ENCODE data around the gene GFI1B.

Gene GFI1B

GRCh38 chr9:133014696-133015095 is 36.2 kb downstream of the GFI1B start:
- DNase-seq: no peak

DNA sequence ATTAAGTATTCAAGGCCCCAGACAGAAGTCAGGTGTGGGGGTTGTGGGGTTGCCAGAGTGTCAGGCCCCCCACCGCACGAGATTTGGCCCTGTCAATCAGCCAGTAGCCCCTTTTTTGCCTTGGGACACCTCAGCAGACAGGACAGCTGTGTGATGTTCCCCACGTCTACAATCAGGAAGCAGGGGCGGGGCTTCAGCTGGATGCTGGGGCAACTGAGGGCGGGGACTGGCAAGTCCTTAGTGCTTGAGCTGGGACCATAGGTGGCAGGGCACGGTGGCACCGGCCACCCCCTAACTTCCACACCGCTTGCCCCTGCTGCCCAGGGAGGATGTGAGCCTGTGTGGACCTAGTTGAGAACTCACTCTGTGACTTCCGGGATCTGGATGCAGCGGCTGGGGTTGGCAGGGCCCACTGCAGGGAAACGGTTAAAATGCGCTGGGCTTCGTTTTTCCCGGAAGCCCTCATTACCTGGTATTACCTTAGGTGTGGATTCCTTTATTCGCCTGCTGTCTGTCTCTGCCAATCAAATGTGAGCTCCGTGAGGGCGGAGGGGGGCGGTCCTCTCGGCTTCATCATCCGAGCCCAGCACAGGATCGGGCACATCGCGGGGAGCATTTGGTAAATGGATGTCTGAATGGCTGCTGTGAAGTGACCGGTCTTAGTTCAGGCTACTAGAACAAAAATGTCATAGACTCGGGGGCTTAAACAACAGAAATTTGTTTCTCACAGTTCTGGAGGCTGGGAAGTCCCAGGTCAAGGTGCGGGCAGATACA is 44.8 kb downstream of the GFI1B start:
- DNase-seq: peak; percentile 31 to 47

GRCh38 chr9:133026426-133026825 is 47.9 kb downstream of the GFI1B start:
- no peak for DNase-seq

DNA sequence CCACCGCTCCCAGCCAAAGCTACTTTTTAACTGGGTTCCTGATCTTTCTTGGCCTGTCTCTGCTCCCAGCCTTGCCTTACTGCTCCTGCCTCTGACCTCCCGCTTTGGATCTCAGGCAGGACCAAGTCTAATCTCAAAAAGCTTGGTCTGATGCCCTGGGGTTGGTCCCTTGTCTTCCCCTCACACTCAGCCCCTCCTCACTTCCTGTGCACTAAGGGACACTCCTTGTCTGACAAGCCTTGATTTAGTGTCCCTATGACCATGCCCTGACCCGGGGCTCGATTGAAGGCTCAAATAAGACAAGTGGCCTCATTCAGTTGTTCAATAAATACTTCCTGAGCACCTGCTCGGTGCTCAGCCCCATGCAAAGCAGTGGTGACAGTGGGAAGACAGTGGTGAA is 48.6 kb downstream of the GFI1B start:
- DNase-seq: no peak

DNA sequence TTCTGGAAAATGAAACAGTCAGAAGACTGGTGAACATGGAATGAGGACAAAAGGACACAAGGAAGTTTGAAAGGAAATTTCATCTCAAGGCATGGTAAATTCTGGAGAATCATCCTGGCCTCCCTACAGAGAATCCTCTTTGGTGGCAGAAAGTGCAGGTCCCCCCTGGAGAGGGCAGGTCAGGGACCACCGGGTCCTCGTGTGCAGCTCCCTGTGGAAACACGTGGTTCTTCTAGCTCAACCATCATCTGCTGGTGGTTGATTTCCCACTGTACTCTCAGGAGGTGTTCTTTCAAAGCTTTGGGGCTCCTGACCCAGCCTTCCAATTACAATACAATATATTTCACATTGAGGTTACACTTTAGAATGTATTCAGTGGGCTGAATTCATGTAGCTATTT is 49.7 kb downstream of the GFI1B start:
- DNase-seq: no peak

DNA sequence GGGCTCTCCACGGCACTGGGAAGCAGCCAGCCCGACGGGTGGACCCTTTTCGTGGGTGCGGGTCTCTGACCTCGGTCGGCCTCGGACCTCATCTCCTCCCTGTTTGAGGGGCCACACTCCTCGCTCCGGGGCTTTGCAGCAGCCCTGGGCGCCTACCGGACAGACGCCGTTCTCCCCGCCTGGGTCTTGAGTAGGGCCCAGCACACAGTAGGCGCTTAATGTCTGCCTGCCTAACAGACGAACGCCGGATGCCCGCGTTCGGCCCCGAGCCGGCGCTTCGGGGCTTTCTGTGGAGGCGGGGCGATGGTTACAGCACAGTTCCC is 51.5 kb downstream of the GFI1B start:
- no peak for DNase-seq

DNA sequence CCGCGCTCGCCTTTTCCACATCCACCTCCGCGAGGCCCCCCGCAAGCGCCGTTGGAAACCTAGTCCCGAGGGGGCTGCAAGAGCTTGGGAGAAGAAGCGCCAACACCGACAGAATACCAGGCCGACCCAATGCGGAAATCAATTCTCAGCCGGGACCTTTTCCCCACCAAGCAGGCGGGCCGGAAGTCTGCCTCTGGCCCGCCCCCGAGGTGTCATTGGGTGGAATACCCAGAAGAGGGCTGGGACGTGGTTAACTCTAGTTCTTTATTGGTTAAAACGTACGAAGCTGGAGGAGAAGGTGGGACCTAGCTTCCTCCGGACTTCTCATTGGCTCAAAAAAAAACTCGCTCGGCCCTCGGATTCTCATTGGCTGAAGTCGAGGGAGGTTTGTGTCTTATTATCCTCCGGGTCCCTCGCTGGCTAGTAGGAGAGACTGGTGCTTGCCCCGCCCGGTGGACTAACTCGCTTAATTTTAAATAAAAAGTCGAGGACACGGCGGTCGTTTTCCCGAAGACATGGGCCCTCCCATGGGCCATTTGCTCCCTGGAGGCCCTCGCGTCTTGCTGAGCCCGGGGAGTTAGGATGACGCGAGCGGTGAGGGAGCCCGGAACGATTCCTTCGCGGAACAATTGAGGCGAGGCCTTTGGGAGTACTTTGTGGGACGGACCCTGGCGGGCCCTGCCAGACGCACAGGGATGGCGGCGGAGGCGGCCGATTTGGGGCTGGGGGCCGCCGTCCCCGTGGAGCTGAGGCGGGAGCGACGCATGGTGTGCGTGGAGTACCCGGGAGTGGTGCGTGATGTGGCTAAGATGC is 52.0 kb downstream of the GFI1B start, which contains the start of gene GTF3C5:
Gene GTF3C5, plus strand, starts transcription at position 681 of the 813 bp plus-strand sequence. Its CDS starts 15 bp downstream, at position 696.
- DNase-seq: peak; percentile 81 to 85

- no peak for DNase-seq
Observed at GRCh38 chr9:133031130-133031422, 52.6 kb downstream of the GFI1B start.

GRCh38 chr9:133031496-133031911 is 53.0 kb downstream of the GFI1B start:
- DNase-seq: no peak

- DNase-seq: no peak
Observed at GRCh38 chr9:133032171-133032570, 53.7 kb downstream of the GFI1B start.

DNA sequence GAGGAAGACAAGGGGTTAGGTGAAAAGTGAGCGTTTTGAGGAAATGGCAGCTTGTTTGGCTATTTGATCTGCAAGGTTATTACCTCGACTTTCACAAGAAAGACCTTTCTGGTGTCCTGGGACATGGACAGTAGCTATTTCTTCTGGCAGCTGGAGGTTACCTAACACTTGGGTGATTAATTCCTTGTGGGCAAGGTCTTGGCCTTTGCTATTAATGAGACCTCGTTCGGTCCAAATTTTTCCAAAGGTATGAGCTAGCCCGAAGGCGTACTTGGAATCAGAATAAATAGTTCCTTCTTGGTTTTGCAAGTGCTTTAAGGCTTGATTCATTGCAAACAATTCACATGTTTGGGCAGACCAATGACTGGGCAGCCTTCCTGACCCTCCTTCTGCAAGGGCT is 57.2 kb downstream of the GFI1B start:
- no peak for DNase-seq

GRCh38 chr9:133037775-133038515 is 59.5 kb downstream of the GFI1B start:
- DNase-seq: no peak

DNA sequence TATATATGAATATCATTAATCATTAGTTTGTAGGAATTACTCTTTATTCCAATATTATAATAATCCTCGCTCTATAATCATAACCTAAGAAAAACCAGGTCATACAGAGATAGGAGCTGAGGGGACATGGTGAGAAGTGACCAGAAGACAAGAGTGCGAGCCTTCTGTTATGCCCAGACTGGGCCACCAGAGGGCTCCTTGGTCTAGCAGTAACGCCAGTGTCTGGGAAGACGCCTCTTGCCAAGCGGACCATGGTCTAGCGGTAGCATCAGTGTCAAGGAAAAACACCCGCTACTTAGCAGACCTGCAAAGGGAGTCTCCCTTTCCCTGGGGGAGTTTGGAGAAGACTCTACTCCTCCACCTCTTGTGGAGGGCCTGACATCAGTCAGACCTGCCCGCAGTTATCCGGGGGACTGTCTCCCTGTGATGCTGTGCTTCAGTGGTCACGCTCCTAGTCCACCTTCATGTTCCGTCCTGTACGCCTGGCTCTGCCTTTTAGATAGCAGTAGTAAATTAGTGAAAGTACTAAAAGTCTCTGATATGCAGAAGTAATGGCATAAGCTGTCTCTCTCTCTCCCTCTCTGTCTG is 62.5 kb downstream of the GFI1B start:
- DNase-seq: peak; percentile 36 to 38
